K562 (cell line): ENCODE measurements around the gene SLC25A21. TPM values are rescaled to one million over a fixed set of nuclear protein-coding genes. Genes with fewer than 3 reads are reported as not detected.
A peak's percentile ranks its signal among the peaks of the same experiment; 100 is the strongest.

ENCODE experiments used
- ARID1B ChIP-seq: fragments of 450-650 bp; IDR thresholded peaks from 2 replicates; pipeline ENCODE4 v1.6.1; 2016; ENCODE audit warnings: antibody characterized with exemption, mild to moderate bottlenecking, inconsistent platforms
- ATF2 ChIP-seq: sonication (generic); formaldehyde crosslinking; IDR thresholded peaks from 2 replicates; pipeline ENCODE4 v1.8.1; 2022; ENCODE audit warnings: missing genetic modification reagents
- BMI1 ChIP-seq: fragments of 150-350 bp; IDR thresholded peaks from 2 replicates; pipeline ENCODE4 v1.6.1; 2014; ENCODE audit warnings: low read length
- CBFA2T3 ChIP-seq: fragments of 450-650 bp; IDR thresholded peaks from 2 replicates; pipeline ENCODE4 v1.6.1; 2017
- CBFB ChIP-seq: sonication (generic); formaldehyde crosslinking; IDR thresholded peaks from 2 replicates; pipeline ENCODE4 v1.4.0; 2020; ENCODE audit warnings: mild to moderate bottlenecking, missing genetic modification reagents
- CBX3 ChIP-seq, 2 experiments: IDR thresholded peaks; 1 replicate in 1 of 2; 2 replicates in 1 of 2; pipeline ENCODE4 v1.6.1; 2012; ENCODE audit warnings: inconsistent platforms in 2 of 2, low read length in 2 of 2, borderline replicate concordance in 1 of 2, control low read depth in 1 of 2
- ELK1 ChIP-seq: sonication (generic); formaldehyde crosslinking; IDR thresholded peaks from 2 replicates; pipeline ENCODE4 v1.8.1; 2022; ENCODE audit warnings: missing genetic modification reagents
- ESRRA ChIP-seq: fragments of 450-650 bp; IDR thresholded peaks from 2 replicates; pipeline ENCODE4 v1.6.1; 2014; ENCODE audit warnings: low read depth, mild to moderate bottlenecking, moderate library complexity, borderline replicate concordance
- HCFC1 ChIP-seq: IDR thresholded peaks from 2 replicates; pipeline ENCODE4 v1.6.1; 2012; ENCODE audit warnings: low read depth, low read length, improper control_type of control experiment
- ILK ChIP-seq: fragments of 450-650 bp; IDR thresholded peaks from 2 replicates; pipeline ENCODE4 v1.6.1; 2016; ENCODE audit warnings: missing genetic modification characterization, low read depth, mild to moderate bottlenecking, missing compliant biosample characterization, moderate library complexity, borderline replicate concordance
- MBD2 ChIP-seq: sonication (generic); IDR thresholded peaks from 2 replicates; pipeline ENCODE4 v1.6.1; 2016; ENCODE audit warnings: low read depth, borderline replicate concordance
- MLLT1 ChIP-seq, 2 experiments: fragments of 450-650 bp; IDR thresholded peaks; 2 replicates each; pipeline ENCODE4 v1.6.1; 2016
- PTRF ChIP-seq: fragments of 450-650 bp; IDR thresholded peaks from 2 replicates; pipeline ENCODE4 v1.6.1; 2016; ENCODE audit warnings: mild to moderate bottlenecking, missing genetic modification characterization, missing compliant biosample characterization
- RBM22 ChIP-seq: fragments of 200-400 bp; formaldehyde crosslinking; IDR thresholded peaks from 2 replicates; pipeline ENCODE4 v1.6.1; 2018; ENCODE audit warnings: low read length, low read depth; ENCODE audit not compliant: poor library complexity, severe bottlenecking
- TAF9B ChIP-seq: fragments of 450-650 bp; IDR thresholded peaks from 2 replicates; pipeline ENCODE4 v1.6.1; 2018; ENCODE audit warnings: mild to moderate bottlenecking; ENCODE audit not compliant: partially characterized antibody
- TGIF2 ChIP-seq: sonication (generic); formaldehyde crosslinking; IDR thresholded peaks from 2 replicates; pipeline ENCODE4 v1.8.1; 2022; ENCODE audit warnings: mild to moderate bottlenecking, missing genetic modification reagents, moderate library complexity
- THAP12 ChIP-seq: fragments of 250-450 bp; sonication (Bioruptor Pico); IDR thresholded peaks from 2 replicates; pipeline ENCODE4 v1.9.0; 2021; ENCODE audit warnings: mild to moderate bottlenecking, inconsistent platforms
- U2AF1 ChIP-seq: fragments of 200-400 bp; formaldehyde crosslinking; optimal IDR thresholded peaks from 2 replicates; pipeline ENCODE3; 2017; ENCODE audit warnings: mild to moderate bottlenecking, low read depth, low read length, moderate library complexity
- XRCC5 ChIP-seq: fragments of 200-400 bp; formaldehyde crosslinking; IDR thresholded peaks from 2 replicates; pipeline ENCODE4 v1.6.1; 2017; ENCODE audit warnings: low read depth, mild to moderate bottlenecking, low read length
- ZBTB43 ChIP-seq: sonication (generic); formaldehyde crosslinking; IDR thresholded peaks from 2 replicates; pipeline ENCODE4 v1.8.0; 2023; ENCODE audit warnings: mild to moderate bottlenecking, missing genetic modification reagents
- ZFPM2 ChIP-seq: fragments of 250-450 bp; sonication (Bioruptor Pico); IDR thresholded peaks from 2 replicates; pipeline ENCODE4 v1.5.1; 2022; ENCODE audit warnings: mild to moderate bottlenecking
- ZNF274 ChIP-seq: IDR thresholded peaks from 2 replicates; pipeline ENCODE4 v1.6.1; 2011; ENCODE audit warnings: low read depth, mild to moderate bottlenecking, low read length, moderate library complexity, borderline replicate concordance
- ZNF717 ChIP-seq: fragments of 250-450 bp; sonication (Bioruptor Pico); IDR thresholded peaks from 2 replicates; pipeline ENCODE4 v1.5.0; 2021
- ZSCAN29 ChIP-seq: fragments of 450-650 bp; IDR thresholded peaks from 2 replicates; pipeline ENCODE4 v1.6.1; 2017
- polyA plus RNA-seq, 8 experiments: library from polyadenylated mRNA; depleted of rRNA in 4 of 8; stranded (reverse) in 5 of 8; unstranded in 3 of 8; fragments of >200 nt; fragmentation: Nextera tagmentation in 2 of 8; fragmentation: Illumina TruSeq in 1 of 8; extraction: Ambion mirVana in 2 of 8; extraction: Trizol in 1 of 8; gene quantifications; 2 replicates each; pipeline versions ENCODE4 v1.2.1 to v1.2.3, GENCODE V29; 2011 to 2014; ENCODE audit warnings: inconsistent platforms in 1 of 8, missing spikeins in 1 of 8
- total RNA-seq, 7 experiments: library from RNA; depleted of rRNA in 6 of 7; stranded (reverse); fragments of >200 nt in 6 of 7; fragmentation: Illumina TruSeq in 2 of 7; extraction: Trizol in 2 of 7; gene quantifications; 2 replicates each; pipeline versions ENCODE4 v1.2.1 to v1.2.3, GENCODE V29; 2011 to 2021; ENCODE audit warnings: low replicate concordance in 1 of 7

SLC25A21 gene
- total and polyA plus RNA-seq, 9 of the 15 experiments (the other 6 are each of a cell fraction or from before 2014, with no cell fraction given): 15.2 to 46.7 (median 28.7) TPM

- TF ChIP-seq RBM22 (no peak), CBX3 (IDR thresholded peaks at IDR 0.05; ENCODE audit: borderline replicate concordance in 1 of 2, low read length in 2 of 2) (peak in 1 of 2 experiments; percentile 62; a peak in 1 of 3 replicates), ZSCAN29 (no peak), PTRF (tag) (no peak), TGIF2 (no peak), ELK1 (CRISPR knock-in tag) (no peak), ZNF717 (CRISPR knock-in tag) (no peak), U2AF1 (no peak), TAF9B (no peak), MLLT1 (IDR thresholded peaks at IDR 0.05) (no peak), MBD2 (no peak), ATF2 (CRISPR knock-in tag) (no peak), ZNF274 (no peak), ZFPM2 (no peak), THAP12 (CRISPR knock-in tag) (no peak), ZBTB43 (no peak), XRCC5 (no peak), ILK (tag) (no peak), ARID1B (peak; percentile 85), CBFA2T3 (peak; percentile 63), HCFC1 (no peak), ESRRA (peak; percentile 70; the same call in 1 of the 2 replicates), BMI1 (no peak), CBFB (CRISPR knock-in tag) (no peak)
Measured at GRCh38 chr14:36976571-36977023, 195.8 kb downstream of the SLC25A21 start (continued).
